Spinal cord (tissue), 10 donors: ENCODE results near the gene KNOP1. TPM values are rescaled to one million over a fixed set of nuclear protein-coding genes. Genes with fewer than 3 reads are reported as not detected.

Experiments
- DNase-seq, 6 donors: peaks; one replicate each; pipeline versions ENCODE4 v3.0.0 to v3.0.0-alpha.2; 2013 to 2015; ENCODE audit warnings: low spot score in 6 of 6, low read depth in 4 of 6
- H3K27ac ChIP-seq: one replicate; pipeline ENCODE4 v1.5.1; 2013; ENCODE audit warnings: low read depth, low read length, control low read depth
- H3K27me3 ChIP-seq: one replicate; pipeline ENCODE4 v1.6.1; 2013; ENCODE audit warnings: low read length; ENCODE audit not compliant: control insufficient read depth, insufficient read depth
- H3K36me3 ChIP-seq: one replicate; pipeline ENCODE4 v1.6.1; 2013; ENCODE audit warnings: low read length; ENCODE audit not compliant: control insufficient read depth, insufficient read depth
- H3K4me1 ChIP-seq: one replicate; pipeline ENCODE4 v1.6.1; 2013; ENCODE audit warnings: low read length; ENCODE audit not compliant: control insufficient read depth, insufficient read depth
- H3K4me3 ChIP-seq: one replicate; pipeline ENCODE4 v1.5.1; 2013; ENCODE audit warnings: low read depth, low read length, control low read depth
- H3K9me3 ChIP-seq: one replicate; pipeline ENCODE4 v1.6.1; 2013; ENCODE audit warnings: low read length; ENCODE audit not compliant: control insufficient read depth, insufficient read depth
- WGBS: methylation state at CpG from one replicate; pipeline ENCODE4 v1.1.5; 2013; ENCODE audit warnings: missing lambda C conversion rate; ENCODE audit not compliant: insufficient coverage; 5-methylcytosine and 5-hydroxymethylcytosine counted together
- polyA plus RNA-seq, 2 donors: library from polyadenylated mRNA; unstranded; fragments of 120-200 nt; gene quantifications; one replicate each; pipeline ENCODE4 v1.2.1, GENCODE V29; 2013; ENCODE audit not compliant: insufficient read length in 2 of 2
- total RNA-seq, 2 donors: library from RNA; depleted of rRNA in 1 of 2; stranded (reverse); fragments of 120-200 nt in 1 of 2; fragments of >200 nt in 1 of 2; gene quantifications; one replicate each; pipeline versions ENCODE4 v1.2.3 to v1.2.4, GENCODE V29; 2013 to 2014
- donor health status: healthy.

The KNOP1 gene
- total and polyA plus RNA-seq, 4 donors = 11.0 to 33.2 (median 31.9) TPM

- Histone ChIP-seq H3K4me3 (no peak overlapping the region), H3K27me3 (no peaks in the 10 kb centered on the region), H3K36me3 (peaks cover 69% of the 10 kb centered on the region), H3K27ac (no peak overlapping the region), H3K4me1 (peaks cover 19% of the 10 kb centered on the region), H3K9me3 (no peaks in the 10 kb centered on the region)
- 30% methylated on average over 2 of the region's 3 CpGs for WGBS
- no peak for DNase-seq
Observed at GRCh38 chr16:19701091-19701490, 16.9 kb downstream of the KNOP1 start.

- H3K36me3 ChIP-seq = peaks cover 63% of the 10 kb centered on the region
- 53% methylated on average over 3 of the region's 6 CpGs for WGBS
- no peaks in the 10 kb centered on the region for H3K27me3 ChIP-seq
- no peak overlapping the region for H3K27ac ChIP-seq
- H3K9me3 ChIP-seq = no peaks in the 10 kb centered on the region
- no peak overlapping the region for H3K4me3 ChIP-seq
- peak in 1 of 6 donors; percentile 21 for DNase-seq
- peaks cover 23% of the 10 kb centered on the region for H3K4me1 ChIP-seq
Observed at GRCh38 chr16:19700319-19700781, 17.7 kb downstream of the KNOP1 start.

DNA sequence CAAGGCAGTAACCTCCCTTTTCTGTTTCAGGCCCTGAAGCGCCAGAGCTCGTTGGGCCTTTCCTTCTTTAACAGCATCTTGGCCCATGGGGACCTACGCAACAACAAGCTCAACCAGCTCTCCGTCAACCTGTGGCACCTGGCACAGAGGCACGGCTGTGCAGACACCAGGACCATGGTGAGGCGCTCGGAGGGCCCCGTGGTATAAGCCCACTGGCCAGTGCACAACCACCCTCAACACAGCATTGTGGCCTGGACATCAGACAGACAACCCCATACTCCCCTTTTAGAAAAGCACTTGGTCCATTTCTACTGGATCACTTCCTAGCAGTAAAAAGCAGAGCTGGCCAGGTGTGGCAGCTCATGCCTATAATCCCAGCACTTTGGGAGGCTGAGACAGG, 18.6 kb downstream of the KNOP1 start:
- DNase-seq = no peak
- Histone ChIP-seq H3K9me3 (no peaks in the 10 kb centered on the region), H3K4me1 (peaks cover 23% of the 10 kb centered on the region), H3K36me3 (peaks cover 55% of the 10 kb centered on the region), H3K27ac (no peak overlapping the region), H3K4me3 (no peak overlapping the region), H3K27me3 (no peaks in the 10 kb centered on the region)
- WGBS = 99% methylated on average over 8 of the region's 8 CpGs

GRCh38 chr16:19698480-19699465, 19.3 kb downstream of the KNOP1 start:
- no peak overlapping the region for H3K27ac ChIP-seq
- H3K9me3 ChIP-seq = no peaks in the 10 kb centered on the region
- no peaks in the 10 kb centered on the region for H3K27me3 ChIP-seq
- WGBS = 91% methylated on average over 17 of the region's 19 CpGs
- peaks cover 51% of the 10 kb centered on the region for H3K36me3 ChIP-seq
- H3K4me1 ChIP-seq = peaks cover 23% of the 10 kb centered on the region
- no peak overlapping the region for H3K4me3 ChIP-seq
- no peak for DNase-seq

- no peak overlapping the region for H3K27ac ChIP-seq
- H3K9me3 ChIP-seq = no peaks in the 10 kb centered on the region
- H3K27me3 ChIP-seq = no peaks in the 10 kb centered on the region
- no peak for DNase-seq
- H3K4me3 ChIP-seq = no peak overlapping the region
- WGBS = 96% methylated on average over 7 of the region's 8 CpGs
- peaks cover 49% of the 10 kb centered on the region for H3K36me3 ChIP-seq
- peaks cover 23% of the 10 kb centered on the region for H3K4me1 ChIP-seq
Observed at GRCh38 chr16:19697756-19698318, 20.2 kb downstream of the KNOP1 start.

DNA sequence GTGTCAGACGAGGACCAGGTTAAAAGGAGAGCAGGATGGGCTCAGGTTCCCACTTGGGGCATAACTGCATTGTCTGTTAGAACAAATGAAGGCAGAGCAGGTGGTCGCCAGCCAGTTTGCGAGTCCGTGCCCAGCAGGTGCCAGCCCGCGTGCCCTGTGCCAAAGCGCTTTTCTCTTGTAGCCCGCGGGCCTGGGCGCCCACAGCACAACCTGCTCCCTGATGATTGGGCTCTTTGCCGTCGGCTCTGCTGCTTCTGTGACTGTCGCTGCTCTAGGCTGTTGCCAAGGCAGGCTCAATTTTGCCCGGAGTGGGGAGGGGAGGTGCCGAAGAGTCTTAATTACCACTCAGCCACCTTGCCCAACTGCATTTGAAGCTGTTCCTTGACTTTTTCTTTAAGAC, 21.1 kb downstream of the KNOP1 start:
- peaks cover 23% of the 10 kb centered on the region for H3K4me1 ChIP-seq
- no peaks in the 10 kb centered on the region for H3K27me3 ChIP-seq
- peak overlapping the region; percentile 50 for H3K27ac ChIP-seq
- H3K4me3 ChIP-seq = no peak overlapping the region
- peak in 2 of 6 donors; percentile 70 to 88 for DNase-seq
- peaks cover 50% of the 10 kb centered on the region for H3K36me3 ChIP-seq
- WGBS = 20% methylated on average over 14 of the region's 15 CpGs
- H3K9me3 ChIP-seq = no peaks in the 10 kb centered on the region

DNA sequence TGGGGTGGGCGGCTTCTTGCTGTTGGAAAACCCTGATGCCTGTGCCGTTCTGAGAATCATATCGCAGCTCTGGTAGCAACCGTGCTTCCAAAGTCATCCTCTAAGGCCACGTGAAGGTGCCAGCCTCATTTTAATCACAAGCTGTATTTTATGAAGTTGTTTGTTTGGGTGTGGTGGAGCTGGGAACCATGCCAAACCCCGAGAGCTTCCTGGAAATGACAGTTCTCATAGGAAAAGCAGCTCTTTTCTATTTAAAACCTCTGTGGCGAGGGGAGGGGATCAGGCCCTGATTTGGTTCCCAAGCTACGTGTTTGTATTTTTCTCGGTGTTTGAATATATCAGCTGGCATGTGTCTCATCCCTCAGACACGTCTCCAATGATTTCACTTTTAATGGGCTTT, 21.7 kb downstream of the KNOP1 start:
- Histone ChIP-seq H3K27me3 (no peaks in the 10 kb centered on the region), H3K4me3 (no peak overlapping the region), H3K27ac (peak overlapping the region; percentile 50), H3K9me3 (no peaks in the 10 kb centered on the region), H3K36me3 (peaks cover 50% of the 10 kb centered on the region), H3K4me1 (peaks cover 23% of the 10 kb centered on the region)
- DNase-seq = peak in 2 of 6 donors; percentile 72 to 87
- WGBS = 42% methylated on average over 5 of the region's 10 CpGs

DNA sequence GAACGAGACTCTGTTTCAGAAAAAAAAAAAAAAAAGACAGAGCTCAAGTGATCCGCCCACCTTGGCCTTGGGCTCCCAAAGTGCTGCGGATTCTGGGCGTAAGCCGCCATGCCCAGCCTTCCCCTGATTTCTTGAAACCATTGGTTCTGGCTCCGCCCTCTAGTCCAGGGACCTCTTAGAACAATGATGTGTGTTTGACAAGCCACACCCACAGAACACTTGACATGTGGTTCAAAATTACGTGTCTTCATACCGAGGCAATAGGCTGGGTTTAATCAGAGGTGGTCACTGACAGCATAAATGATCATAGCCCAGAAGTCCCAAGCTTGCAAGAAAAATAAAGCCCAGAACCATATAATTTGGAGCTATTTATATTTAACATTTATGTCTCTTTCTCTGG, 23.0 kb downstream of the KNOP1 start:
- no peaks in the 10 kb centered on the region for H3K9me3 ChIP-seq
- H3K36me3 ChIP-seq = peaks cover 57% of the 10 kb centered on the region
- no peaks in the 10 kb centered on the region for H3K27me3 ChIP-seq
- peaks cover 28% of the 10 kb centered on the region for H3K4me1 ChIP-seq
- H3K27ac ChIP-seq = no peak overlapping the region
- 100% methylated on average over 5 of the region's 8 CpGs for WGBS
- DNase-seq = no peak
- H3K4me3 ChIP-seq = no peak overlapping the region

DNA sequence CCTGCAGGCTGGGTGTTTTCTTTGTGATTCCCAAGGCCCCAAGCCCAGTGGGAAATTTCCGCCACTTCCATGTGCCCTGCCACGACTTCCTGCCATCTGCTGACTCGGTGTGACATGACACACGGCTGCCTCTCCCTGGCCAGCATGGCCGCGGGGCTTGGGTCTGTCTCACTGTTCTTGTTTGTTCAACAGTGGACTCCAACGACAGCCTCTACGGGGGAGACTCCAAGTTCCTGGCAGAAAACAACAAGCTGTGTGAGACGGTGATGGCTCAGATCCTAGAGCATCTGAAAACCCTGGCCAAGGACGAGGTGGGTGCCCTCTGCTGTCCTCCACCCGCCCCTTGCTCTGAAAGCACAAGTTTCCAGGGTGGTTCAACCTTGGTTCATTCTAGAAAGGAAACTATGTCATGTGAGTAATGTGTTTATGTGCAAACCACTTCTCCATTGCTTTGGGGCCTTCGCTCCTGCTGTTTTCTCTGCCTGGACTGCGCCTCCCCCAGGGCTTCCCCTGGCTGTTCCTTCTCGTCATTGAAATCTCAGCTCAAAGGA, 26.8 kb downstream of the KNOP1 start:
- DNase-seq = peak in 1 of 6 donors; percentile 66
- H3K4me1 ChIP-seq = peaks cover 21% of the 10 kb centered on the region
- no peak overlapping the region for H3K4me3 ChIP-seq
- no peaks in the 10 kb centered on the region for H3K9me3 ChIP-seq
- 69% methylated on average over 14 of the region's 14 CpGs for WGBS
- H3K27me3 ChIP-seq = no peaks in the 10 kb centered on the region
- H3K36me3 ChIP-seq = peaks cover 50% of the 10 kb centered on the region
- peak overlapping the region; percentile 45 for H3K27ac ChIP-seq
